Activated CD4-positive, alpha-beta T cell treated with anti-CD3 and anti-CD28 coated beads for 1 hour (primary cell): ENCODE data around the gene HOXD9.

Experiments
- DNase-seq: peaks from one replicate; pipeline ENCODE4 v3.0.0-alpha.2; 2020

Gene HOXD9

DNA sequence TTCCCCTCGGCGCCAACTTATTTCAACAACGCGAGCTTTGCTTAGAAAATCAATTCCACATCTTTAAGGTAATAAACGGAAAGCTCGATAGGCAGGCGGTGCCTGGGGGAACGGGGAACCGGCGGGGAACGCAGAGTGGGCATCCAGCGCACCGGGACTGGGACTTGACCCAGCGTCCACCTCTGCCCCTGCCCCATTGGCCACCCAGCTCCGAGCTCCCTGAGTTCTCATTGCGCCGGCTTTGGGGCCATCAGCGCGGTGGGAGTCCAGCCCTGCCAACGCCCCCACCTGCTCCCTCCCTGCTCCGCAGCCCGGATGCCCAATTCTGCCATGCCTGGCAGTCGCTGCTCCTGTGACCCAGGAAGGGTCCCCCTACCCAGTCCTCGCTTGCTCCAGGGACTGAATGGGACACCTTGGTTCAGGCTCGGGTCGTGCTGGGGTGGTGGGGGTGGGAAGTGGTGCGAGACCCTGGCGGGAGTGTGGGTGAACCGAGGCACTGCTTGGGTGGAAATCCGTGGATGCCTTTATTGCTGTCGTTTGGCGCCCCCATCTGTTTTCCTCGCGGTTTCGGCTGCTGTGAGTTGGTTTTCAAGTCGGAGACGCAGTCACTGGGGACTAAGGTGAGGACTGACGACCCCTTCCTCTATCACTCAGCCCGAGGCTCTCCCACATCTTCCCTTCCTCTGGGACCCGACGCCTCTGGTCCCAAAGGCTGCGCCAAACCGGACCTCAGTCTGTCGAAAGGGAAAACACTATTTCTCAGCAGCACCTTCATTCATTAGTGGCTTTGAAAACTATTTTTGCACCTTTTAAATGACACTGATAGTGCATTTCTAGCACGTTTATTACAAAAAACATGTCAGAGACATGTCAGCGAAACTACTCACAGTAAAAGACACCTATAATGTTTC, 36.4 kb upstream of the HOXD9 start:
- DNase-seq: no peak

DNA sequence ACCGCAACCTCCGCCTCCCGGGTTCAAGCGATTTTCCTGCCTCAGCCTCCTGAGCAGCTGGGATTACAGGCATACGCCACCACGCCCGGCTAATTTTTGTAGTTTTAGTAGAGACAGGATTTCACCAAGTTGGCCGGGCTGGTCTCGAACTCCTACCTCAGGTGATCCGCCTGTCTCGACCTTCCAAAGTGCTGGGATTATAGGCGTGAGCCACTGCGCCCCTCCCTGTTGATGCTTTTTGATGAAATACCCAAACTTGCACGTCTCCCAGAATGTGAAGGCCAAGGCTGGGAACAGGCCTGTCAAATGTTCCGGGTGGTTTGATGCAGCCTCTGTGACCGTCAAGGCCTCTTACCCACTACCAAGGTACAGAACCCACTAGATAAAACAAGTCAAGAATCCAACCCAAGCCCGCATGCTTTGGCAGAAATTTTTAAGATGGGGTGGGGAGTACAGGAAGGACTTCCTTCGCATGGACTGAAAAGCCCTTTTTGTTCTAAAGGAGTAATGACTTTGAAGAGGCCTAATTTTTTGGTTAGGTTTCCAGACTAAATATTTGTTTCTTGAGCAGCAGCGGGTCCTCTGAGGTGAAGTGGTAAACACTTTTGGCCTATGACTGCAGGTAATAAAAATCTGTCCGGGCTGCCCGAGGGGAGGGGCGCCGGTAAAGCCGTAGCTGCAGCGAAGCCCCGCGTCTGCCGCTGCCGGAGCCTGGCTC, 35.0 kb upstream of the HOXD9 start:
- DNase-seq: no peak

GRCh38 chr2:176088048-176088936, 34.2 kb upstream of the HOXD9 start:
- no peak for DNase-seq

- DNase-seq: no peak
Observed at GRCh38 chr2:176088937-176089842, 33.3 kb upstream of the HOXD9 start.

GRCh38 chr2:176089843-176090395, 32.6 kb upstream of the HOXD9 start:
- DNase-seq: no peak

GRCh38 chr2:176090862-176091261, 31.7 kb upstream of the HOXD9 start:
- DNase-seq: no peak

DNA sequence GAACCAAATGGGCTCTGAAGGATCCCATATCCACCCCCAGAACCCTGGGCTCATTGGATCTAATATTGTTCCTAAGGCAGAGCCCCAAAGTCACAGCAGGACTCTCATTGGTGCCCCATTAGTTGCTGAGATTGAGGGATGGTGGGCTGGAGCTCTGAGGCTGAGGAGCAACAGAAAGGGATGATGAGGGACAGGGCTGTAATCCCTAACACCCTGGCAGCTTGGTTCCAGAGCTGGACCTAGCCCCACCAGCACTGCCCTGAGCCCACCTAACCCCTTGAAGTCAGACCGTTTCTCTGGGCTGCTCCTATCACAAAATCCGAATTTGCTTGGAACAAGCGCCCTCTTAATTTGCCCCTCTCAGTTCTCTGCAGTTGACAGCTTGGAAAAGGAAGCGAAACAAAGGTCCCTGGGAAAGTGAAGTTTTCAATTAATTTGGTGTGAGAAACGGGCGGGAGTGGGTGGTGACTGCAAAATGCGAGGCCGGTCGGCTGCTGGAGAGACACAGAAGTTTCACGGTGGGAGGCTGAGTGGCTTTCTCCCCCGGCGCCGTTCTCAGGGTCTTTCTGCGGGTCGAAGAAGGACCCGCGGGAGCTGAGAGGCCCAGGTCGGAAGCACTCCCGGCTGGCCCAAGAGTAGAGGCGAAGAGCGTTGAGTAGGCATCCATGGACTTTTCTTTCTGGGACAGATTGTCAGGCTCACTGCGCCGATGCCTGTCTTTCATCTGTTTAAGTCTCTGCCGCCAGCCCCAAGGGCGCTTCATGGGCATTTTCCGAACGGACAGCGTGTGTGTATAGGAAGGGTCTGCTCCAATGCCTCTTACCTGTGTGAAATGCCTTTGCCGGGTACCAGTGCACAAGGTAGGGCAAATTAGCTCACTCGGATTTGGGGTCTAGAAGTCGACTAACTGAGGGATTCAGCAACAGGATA, 30.9 kb upstream of the HOXD9 start:
- DNase-seq: no peak

GRCh38 chr2:176092270-176093144, 30.0 kb upstream of the HOXD9 start, which contains the start of gene HOXD13:
Gene HOXD13, plus strand, starts transcription at chr2:176092721. Its CDS starts 170 bp downstream, at chr2:176092891.
- no peak for DNase-seq

GRCh38 chr2:176093145-176093897, 29.2 kb upstream of the HOXD9 start:
- DNase-seq: no peak

DNA sequence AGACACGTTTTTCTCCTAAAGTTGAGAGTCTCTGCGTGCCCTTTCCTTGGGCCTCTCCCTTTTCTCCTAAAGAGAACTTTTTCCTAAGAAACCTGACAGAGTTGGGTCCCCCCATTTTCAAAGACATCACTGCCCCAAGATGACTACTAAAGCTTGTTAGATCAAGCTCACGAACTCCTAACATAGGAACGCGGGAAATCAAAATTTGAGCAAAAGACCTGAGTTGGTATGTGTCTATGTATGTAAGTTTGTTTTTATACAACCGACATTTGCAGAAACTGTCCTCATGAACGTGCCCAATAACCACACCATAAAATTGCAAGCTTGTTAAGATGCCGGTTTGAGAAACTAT, 28.6 kb upstream of the HOXD9 start:
- no peak for DNase-seq

DNA sequence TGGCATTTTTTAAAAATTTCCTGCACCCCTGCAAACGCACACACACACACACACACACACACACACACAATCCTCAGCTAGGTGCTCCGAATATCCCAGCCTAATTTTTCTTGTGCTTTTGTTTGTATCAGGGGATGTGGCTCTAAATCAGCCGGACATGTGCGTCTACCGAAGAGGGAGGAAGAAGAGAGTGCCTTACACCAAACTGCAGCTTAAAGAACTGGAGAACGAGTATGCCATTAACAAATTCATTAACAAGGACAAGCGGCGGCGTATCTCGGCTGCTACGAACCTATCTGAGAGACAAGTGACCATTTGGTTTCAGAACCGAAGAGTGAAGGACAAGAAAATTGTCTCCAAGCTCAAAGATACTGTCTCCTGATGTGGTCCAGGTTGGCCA, 28.2 kb upstream of the HOXD9 start:
- DNase-seq: no peak

- DNase-seq: no peak
Observed at GRCh38 chr2:176095421-176095820, 27.1 kb upstream of the HOXD9 start.

DNA sequence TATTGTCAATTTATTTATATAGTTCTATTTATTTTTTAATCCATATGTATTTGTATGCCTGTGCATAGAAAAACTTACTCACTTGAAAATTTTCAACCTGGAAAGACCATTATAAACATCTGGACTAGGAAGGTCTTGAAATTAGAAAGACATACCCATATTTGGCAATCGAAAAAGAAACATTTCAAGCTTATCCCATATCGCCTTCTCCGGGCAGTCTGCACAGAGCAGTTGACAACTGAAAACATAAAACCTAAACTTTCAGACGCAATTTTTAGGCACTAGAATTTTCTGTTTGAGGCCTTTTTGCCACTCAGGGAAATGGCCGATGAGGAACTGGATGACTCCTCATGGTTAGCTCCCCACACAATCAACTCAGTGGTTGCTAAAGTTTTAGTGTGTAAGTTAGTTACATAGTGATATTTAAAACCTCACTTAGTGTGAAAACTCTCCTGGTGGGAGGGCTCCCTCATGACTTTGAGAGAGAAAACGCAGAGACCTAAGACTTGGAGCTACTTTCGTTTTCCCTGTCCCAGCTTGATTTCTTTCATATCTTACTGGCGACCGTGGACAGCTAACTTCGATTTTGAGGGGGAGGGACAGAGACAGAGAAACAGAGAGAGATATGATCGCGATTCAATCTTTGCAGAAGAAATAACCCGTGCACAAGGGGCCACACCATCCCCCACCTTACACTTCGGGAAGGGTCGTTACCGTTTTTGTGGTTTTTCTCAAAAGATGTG, 26.1 kb upstream of the HOXD9 start:
- no peak for DNase-seq

GRCh38 chr2:176096986-176097819, 25.3 kb upstream of the HOXD9 start:
- peak; percentile 36 for DNase-seq

DNA sequence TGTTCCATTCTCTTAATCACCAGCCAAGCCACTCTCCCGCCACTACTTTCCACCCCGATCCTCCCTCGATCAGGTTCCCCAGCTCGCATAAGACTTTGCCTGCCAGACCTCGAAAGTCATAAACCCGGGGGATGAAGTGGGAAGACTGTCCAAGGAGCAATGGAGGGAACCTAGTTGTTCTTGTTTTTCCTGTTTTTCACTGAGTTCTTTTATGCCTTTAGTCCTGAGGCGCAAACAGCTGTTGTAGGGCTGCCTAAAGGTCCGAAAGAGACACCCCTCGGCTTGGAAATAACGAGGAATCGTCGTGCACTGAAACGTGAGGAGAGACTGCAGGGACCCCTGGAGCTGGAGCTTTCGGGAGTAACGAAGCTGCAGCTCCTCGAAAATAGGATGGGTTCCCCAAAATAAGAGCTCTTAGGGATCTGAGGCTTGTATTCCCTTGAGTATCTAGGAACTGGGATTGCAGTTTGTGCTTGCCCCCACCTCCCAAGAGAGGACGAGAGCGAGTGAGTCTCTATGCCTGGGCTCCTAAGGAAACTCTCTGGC, 24.6 kb upstream of the HOXD9 start:
- DNase-seq: no peak

DNA sequence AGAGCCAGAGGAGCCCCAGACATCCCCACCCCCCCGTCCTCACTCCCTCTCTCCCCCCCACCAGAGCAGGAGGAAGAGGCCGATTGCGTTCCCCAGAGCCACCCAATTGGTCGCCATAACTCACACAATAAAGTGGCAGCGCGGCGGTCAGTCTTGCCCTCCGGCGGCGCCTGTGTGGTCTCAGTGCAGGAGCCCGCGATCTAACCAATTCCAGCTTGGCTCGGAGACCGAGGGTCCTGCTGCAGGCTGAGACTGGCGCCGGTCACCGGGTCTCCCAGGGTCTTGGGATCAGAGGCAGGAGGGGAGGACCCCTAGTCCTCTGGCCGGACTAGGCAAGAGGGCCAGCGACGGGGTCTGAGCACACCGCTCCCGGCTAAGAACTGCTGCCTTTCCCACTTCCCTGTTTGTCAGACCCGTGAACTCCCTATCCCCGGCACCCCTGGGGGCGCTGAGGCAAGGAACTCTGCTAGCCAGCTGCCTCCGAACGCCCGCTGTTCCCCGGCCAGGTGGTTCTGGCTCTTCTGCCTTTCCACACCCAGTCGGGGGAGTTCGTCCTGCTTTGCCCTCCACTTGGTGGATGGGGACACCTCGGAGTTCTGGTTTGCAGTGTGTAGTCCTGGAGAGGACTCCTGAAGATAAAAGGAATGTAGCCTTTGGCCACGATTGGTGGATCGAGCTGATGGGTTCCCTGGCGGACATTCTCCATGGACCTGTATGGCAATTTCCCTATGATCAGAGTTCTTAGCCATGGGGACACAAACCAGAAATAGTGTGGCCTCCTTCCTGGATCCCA, 24.0 kb upstream of the HOXD9 start:
- DNase-seq: no peak
